Stimulated activated CD8-positive, alpha-beta memory T cell treated with anti-CD3 and anti-CD28 coated beads, Interleukin-4, amount 100 ng/mL, for 24 hours (primary cell): Measurements from ENCODE around the gene DLG4.

Experiments
- DNase-seq: peaks from one replicate; pipeline ENCODE4 v3.0.0-alpha.2; 2020; ENCODE audit warnings: low read depth

DLG4 gene

GRCh38 chr17:7219812-7220592, at the start of gene DLG4, which contains the start of gene ACADVL:
Gene DLG4, minus strand, starts transcription at chr17:7219836.
Gene ACADVL, plus strand, starts transcription at chr17:7219938. Its CDS starts 47 bp downstream, at chr17:7219985.
- DNase-seq: peak; percentile 78

DNA sequence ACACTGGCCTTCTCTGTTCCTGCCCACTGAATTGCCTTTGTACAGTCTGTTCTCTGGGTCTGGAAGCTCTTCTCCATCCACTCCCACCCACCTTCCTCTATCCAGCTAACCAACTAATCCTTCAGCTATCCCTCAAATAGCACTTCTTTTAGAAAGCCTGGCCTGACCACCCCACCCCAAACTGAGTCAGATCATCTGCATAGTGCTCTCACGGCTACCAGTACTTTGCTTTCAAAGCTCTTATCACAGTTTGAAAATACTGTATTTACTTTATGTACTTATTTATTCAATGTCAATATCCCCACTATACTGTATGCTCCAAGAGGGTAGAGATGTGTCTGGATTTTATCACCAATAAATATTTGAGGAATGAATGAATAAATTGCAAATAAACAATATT, 47.1 kb upstream of the DLG4 start:
- DNase-seq: no peak

- DNase-seq: no peak
Measured at GRCh38 chr17:7263801-7264078, 44.1 kb upstream of the DLG4 start.

DNA sequence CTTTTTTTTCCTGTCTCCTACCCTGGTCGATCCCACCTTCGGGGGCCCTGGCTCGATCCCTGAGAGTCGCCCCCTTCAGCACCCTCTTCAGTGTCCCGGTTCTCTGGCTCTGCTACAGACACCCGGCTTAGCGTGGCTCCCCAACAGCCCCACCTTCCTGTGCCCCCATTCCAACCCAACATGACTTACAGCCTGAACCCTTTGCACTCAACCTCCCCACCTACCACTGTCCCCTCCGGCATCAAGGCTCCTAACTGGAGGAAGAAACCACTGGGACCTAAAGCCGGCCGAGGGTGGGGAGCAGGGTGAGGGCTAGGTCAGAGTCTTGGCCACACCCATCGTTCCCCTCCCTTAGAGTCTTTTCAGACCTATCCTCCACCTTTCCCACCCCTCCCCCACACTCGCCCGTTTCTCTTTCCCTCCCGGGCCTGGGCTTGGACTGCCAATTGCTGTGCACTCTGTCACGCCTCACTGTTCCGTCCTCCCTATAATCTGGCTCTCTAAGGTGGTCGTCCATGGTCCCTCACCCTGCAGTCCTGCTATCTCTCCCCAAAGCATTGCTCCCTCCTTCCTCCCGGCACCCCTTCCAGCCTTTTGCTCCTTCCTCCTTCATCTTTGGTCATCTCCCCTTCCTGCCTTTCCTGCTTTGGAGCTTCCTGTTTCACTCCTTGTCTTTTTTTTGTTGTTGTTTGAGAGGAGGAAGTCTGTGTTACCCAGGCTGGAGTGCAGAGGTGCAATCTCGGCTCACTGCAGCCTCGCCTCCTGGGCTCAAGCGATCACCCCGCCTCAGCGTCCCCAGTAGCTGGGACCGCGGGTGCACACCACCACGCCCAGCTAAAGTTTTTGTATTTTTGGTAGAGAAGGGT, 43.5 kb upstream of the DLG4 start:
- no peak for DNase-seq

DNA sequence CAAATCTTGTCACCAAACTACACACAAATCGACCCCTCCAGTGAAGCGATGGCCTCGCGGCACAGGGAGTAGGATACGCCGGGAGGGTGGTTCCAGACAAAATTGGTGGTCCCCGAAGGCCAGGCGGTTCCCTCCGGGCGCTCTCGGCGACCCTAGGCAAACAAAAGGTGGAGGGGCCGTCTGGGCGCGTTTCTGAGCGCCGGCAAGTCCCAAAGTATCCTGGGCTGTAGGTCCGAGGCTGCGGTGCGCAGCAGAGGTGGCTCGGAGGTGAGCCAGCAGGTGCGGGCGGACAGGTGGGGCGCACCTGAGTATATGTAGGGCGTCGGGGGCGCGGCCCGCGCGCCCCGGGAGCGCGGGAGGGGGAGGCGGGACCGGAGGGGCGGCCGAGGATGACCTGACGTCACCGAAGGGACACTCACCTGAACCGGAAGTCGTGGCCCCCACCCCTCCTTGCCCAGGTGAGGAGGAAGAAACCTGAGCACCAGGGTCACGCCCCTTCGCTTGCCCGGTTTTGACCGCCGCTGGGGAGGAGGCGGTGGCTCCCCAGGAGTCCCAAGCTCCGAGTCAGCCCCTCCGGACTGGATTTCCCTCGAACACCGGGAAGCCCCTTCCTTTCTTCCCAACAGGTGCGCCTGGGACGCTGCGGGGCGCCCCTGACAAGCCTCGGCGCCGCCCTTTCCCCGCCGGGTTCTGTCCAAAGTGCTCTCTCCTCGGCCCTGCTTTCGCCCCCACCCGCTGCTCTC, 42.7 kb upstream of the DLG4 start, which contains the start of gene CLDN7:
CLDN7 (minus strand) TSS at position 287 of the 743 bp plus-strand sequence. CDS start 435 bp downstream, outside the sequence.
- no peak for DNase-seq

GRCh38 chr17:7261379-7262191, 41.9 kb upstream of the DLG4 start:
- DNase-seq: no peak

DNA sequence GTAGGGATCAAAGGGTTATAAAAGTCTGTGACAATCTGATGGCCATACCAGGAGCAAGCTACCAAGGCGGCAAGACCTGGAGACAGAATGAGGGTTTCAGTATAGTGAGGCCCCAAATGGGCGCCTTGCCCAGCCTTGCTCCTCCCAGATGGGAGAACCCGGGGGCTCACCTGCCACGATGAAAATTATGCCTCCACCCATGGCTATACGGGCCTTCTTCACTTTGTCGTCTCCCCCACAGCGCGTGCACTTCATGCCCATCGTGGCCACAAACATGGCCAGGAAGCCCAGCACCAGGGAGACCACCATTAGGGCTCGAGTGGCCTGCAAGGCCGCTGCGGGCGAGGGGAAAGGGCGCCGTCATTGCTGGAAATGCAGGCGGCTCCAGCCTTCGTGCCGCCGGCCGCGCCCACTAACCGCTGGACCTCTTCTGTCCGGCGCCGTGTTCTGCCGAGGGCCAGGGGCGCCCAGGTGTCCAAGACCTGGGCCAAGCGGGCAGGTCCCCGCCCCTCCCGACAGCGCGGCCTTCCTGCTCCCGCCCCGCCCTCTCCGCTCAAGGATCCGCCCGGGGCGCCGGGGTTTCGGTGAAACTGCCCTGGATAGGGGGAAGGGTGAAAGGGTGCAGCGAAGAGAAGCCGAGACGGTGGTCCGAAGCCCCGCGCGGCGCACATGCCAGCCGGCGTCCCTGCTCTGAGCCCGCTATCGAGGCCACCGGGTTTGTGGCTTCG, 41.2 kb upstream of the DLG4 start:
- no peak for DNase-seq

- DNase-seq: no peak
Measured at GRCh38 chr17:7260151-7260550, 40.5 kb upstream of the DLG4 start.

- DNase-seq: no peak
Measured at GRCh38 chr17:7259555-7259889, 39.9 kb upstream of the DLG4 start.

GRCh38 chr17:7258731-7259554, 39.3 kb upstream of the DLG4 start:
- no peak for DNase-seq

- no peak for DNase-seq
Measured at GRCh38 chr17:7256766-7257456, 37.3 kb upstream of the DLG4 start.

- no peak for DNase-seq
Measured at GRCh38 chr17:7254511-7254910, 34.9 kb upstream of the DLG4 start.

- DNase-seq: no peak
Measured at GRCh38 chr17:7253082-7253481, 33.4 kb upstream of the DLG4 start.

DNA sequence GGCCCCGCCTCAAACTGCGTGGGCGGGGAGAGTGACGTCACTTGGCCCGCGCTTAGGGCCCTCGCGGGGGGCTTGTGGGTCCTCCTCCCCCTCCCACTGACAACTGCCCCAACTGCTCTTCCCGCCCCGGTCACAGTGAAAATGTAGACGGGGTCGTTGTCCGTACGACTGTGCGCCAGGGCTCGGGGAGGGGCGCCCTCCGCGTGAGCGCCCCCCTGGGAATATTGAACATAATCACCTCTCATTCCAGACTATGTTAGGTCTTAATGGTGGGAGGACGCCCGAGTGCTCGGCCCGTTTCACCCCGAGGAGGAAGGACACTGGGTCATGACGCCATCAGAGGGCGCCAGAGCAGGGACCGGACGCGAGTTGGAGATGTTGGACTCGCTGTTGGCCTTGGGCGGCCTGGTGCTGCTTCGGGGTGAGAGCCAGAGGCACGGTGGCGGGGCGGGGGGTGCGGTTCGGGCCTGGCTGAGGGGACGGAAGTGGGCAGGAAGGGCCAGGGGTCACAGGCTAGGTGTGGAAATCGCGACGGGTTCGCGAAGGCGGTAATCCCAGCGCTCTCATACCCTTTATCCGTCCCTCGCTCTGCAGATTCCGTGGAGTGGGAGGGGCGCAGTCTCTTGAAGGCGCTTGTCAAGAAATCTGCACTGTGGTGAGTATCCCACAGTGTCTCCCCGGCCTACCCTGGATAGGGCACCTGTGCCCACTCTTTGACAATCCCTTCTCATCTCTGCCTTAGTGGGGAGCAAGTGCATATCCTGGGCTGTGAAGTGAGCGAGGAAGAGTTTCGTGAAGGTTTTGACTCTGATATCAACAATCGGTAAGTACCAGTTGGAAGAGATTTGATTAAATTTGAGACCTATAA, 32.8 kb upstream of the DLG4 start, which contains the start of gene ELP5:
ELP5 (plus strand) TSS at position 40 of the 868 bp plus-strand sequence; CDS start at position 376, 336 bp downstream.
- peak; percentile 81 for DNase-seq

DNA sequence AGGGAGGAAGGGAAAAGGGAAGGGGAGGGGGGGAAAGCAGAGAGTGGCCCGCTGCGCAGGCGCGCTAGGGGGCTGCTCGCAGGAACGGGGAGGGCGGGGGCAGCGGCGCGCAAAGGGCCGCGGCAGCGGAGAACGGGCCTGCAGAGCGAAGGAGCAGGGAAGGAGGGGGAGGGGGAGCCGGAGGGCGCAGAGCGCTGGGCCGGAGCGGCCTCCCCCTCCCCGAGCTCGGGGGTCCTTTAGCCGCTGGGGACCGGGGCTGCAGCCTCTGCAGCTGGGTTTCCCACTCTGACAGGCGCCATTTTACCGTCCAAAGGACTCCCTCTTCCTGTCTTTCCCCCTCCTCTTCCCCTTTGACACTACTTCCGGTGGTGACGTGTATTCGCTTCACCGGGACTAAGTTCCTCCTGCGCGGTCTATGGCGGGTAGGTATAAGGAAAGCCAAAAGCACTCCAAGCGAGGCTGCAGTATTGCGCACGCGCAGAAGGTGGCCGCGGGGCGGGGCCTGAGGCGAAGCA, 32.1 kb upstream of the DLG4 start, which contains the start of gene CTDNEP1:
CTDNEP1 (minus strand) TSS at position 74 of the 515 bp plus-strand sequence. CDS start 438 bp downstream, outside the sequence.
- peak; percentile 98 for DNase-seq

DNA sequence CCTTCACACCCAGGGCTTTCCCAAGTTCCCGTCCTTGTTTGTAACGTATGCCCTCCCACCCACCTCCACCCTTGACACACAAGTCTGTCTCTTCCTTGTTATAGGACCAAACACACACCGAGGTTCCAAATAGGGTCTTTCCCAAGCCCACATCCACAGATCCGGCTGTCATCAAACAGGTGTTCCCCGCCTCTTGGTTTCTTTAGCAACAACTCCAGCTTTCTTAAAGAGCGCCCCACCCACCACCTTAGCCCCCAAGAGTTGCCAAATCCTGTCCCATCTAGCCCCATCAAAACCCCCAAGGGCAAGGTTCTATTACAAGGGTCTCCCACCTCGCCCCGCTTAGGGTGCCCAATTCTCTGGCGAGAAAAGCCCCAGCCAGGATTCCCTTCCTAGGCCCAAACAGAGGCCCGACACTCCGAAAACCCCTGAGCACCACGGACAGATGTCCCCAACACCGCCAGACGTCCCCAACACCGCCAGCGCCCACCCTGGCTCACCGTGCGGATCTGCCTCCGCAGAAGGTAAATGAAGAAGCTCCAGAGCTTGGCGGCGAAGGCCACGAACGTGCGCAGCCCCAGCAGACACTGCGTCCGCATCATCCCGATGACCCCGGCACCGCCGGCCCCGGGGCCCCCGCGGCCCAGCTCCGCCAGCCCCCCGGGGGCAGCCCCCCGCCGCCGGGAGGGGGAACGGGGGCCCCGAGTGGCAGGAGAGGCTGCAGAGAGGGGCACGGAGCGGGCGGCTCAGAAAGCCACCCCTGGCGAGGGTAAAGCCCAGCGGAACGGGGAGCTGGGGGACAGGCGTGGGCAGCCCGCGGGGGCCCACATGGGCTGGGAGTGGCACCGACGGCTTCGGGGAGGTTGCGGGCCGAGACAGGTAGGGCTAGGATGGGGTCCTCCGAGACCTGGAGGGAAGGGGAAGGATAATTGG, 31.3 kb upstream of the DLG4 start:
- no peak for DNase-seq

GRCh38 chr17:7249830-7250229, 30.2 kb upstream of the DLG4 start:
- no peak for DNase-seq
